Left renal pelvis (tissue), 4 donors: ENCODE data around the gene TMEM59L. TPM values are rescaled to one million over a fixed set of nuclear protein-coding genes. Genes with fewer than 3 reads are reported as not detected.

Experiments
- DNase-seq, 4 donors: peaks; one replicate each; pipeline ENCODE4 v3.0.0-alpha.2; 2013; ENCODE audit warnings: low read depth in 4 of 4, low spot score in 3 of 4
- polyA plus RNA-seq, 4 donors: library from polyadenylated mRNA; unstranded; fragments of 120-200 nt; gene quantifications; one replicate each; pipeline ENCODE4 v1.2.1, GENCODE V29; 2013; ENCODE audit not compliant: insufficient read length in 4 of 4

TMEM59L gene
- polyA plus RNA-seq, 4 donors, result 3.1 to 22.5 (median 3.8) TPM

GRCh38 chr19:18608102-18608804 is 4.4 kb upstream of the TMEM59L start:
- no peak for DNase-seq

- no peak for DNase-seq
These were observed 3.6 kb upstream of the TMEM59L start for GRCh38 chr19:18608805-18609716.

GRCh38 chr19:18609717-18610051 is 3.0 kb upstream of the TMEM59L start:
- DNase-seq, result no peak

GRCh38 chr19:18610245-18610555 is 2.5 kb upstream of the TMEM59L start:
- no peak for DNase-seq

GRCh38 chr19:18610556-18611326 is 1.9 kb upstream of the TMEM59L start:
- DNase-seq, result no peak

GRCh38 chr19:18611327-18612050 is 1.2 kb upstream of the TMEM59L start:
- DNase-seq, result no peak

- no peak for DNase-seq
These were observed 459 bp upstream of the TMEM59L start for GRCh38 chr19:18612051-18612771.

- no peak for DNase-seq
These were observed 1.0 kb downstream of the TMEM59L start for GRCh38 chr19:18613589-18614234.

- DNase-seq, result no peak
These were observed 3.4 kb downstream of the TMEM59L start for GRCh38 chr19:18616023-18616422.

GRCh38 chr19:18617562-18617961 is 4.9 kb downstream of the TMEM59L start:
- no peak for DNase-seq

- DNase-seq, result no peak
These were observed 5.6 kb downstream of the TMEM59L start for GRCh38 chr19:18618236-18618635.

GRCh38 chr19:18620311-18620710 is 7.6 kb downstream of the TMEM59L start:
- DNase-seq, result no peak

GRCh38 chr19:18620902-18621301 is 8.2 kb downstream of the TMEM59L start:
- no peak for DNase-seq

- DNase-seq, result no peak
These were observed 14.2 kb downstream of the TMEM59L start for GRCh38 chr19:18626906-18627305.

GRCh38 chr19:18629166-18630088 is 16.8 kb downstream of the TMEM59L start:
- DNase-seq, result no peak

- no peak for DNase-seq
These were observed 20.7 kb downstream of the TMEM59L start for GRCh38 chr19:18633321-18633720.

GRCh38 chr19:18634612-18635297 is 22.1 kb downstream of the TMEM59L start:
- DNase-seq, result no peak

GRCh38 chr19:18635831-18636182 is 23.1 kb downstream of the TMEM59L start:
- DNase-seq, result no peak
